Measurements from ENCODE around the gene FNIP2. TPM values are rescaled to one million over a fixed set of nuclear protein-coding genes. Genes with fewer than 3 reads are reported as not detected.
A peak's percentile ranks its signal among the peaks of the same experiment; 100 is the strongest.

The FNIP2 gene
- total and polyA plus RNA-seq, 9 donors, result 8.8 to 18.5 (median 13.3) TPM

- Histone ChIP-seq H3K4me3 (ENCODE audit: low read length) (no peak overlapping the region), H3K27me3 (ENCODE audit: control insufficient read depth, insufficient read depth, low read length) (no peaks in the 10 kb centered on the region), H3K9me3 (replicated peaks; ENCODE audit: control insufficient read depth, low read depth, low read length) (no peaks in the 10 kb centered on the region), H3K27ac (ENCODE audit: low read length) (no peak overlapping the region), H3K36me3 (ENCODE audit: control insufficient read depth, insufficient read depth, low read length) (no peaks in the 10 kb centered on the region), H3K4me1 (ENCODE audit: control insufficient read depth, insufficient read depth, low read length) (peaks cover 11% of the 10 kb centered on the region)
- no CpG with 5 or more reads among the region's 2 CpGs for WGBS (ENCODE audit: insufficient coverage)
- no peak for DNase-seq
These were observed 43.3 kb downstream of the FNIP2 start for GRCh38 chr4:158812133-158812532.

- Histone ChIP-seq H3K9me3 (replicated peaks; ENCODE audit: control insufficient read depth, low read depth, low read length) (no peaks in the 10 kb centered on the region), H3K4me3 (ENCODE audit: low read length) (no peak overlapping the region), H3K27me3 (ENCODE audit: control insufficient read depth, insufficient read depth, low read length) (no peaks in the 10 kb centered on the region), H3K27ac (ENCODE audit: low read length) (no peak overlapping the region), H3K4me1 (ENCODE audit: control insufficient read depth, insufficient read depth, low read length) (peaks cover 11% of the 10 kb centered on the region), H3K36me3 (ENCODE audit: control insufficient read depth, insufficient read depth, low read length) (no peaks in the 10 kb centered on the region)
- no peak for DNase-seq
These were observed 43.7 kb downstream of the FNIP2 start for GRCh38 chr4:158812543-158812942.

- H3K27me3 ChIP-seq (ENCODE audit: control insufficient read depth, insufficient read depth, low read length), result no peaks in the 10 kb centered on the region
- peaks cover 11% of the 10 kb centered on the region for H3K4me1 ChIP-seq (ENCODE audit: control insufficient read depth, insufficient read depth, low read length)
- H3K9me3 ChIP-seq (replicated peaks; ENCODE audit: control insufficient read depth, low read depth, low read length), result no peaks in the 10 kb centered on the region
- no peak overlapping the region for H3K4me3 ChIP-seq (ENCODE audit: low read length)
- H3K36me3 ChIP-seq (ENCODE audit: control insufficient read depth, insufficient read depth, low read length), result no peaks in the 10 kb centered on the region
- WGBS (ENCODE audit: insufficient coverage), result no CpG with 5 or more reads among the region's 3 CpGs
- H3K27ac ChIP-seq (ENCODE audit: low read length), result no peak overlapping the region
- no peak for DNase-seq
These were observed 44.3 kb downstream of the FNIP2 start for GRCh38 chr4:158813113-158813512.

GRCh38 chr4:158814207-158814606 lies 45.4 kb downstream of the FNIP2 start:
- DNase-seq, result no peak
- H3K4me1 ChIP-seq (ENCODE audit: control insufficient read depth, insufficient read depth, low read length), result peaks cover 11% of the 10 kb centered on the region
- H3K9me3 ChIP-seq (replicated peaks; ENCODE audit: control insufficient read depth, low read depth, low read length), result no peaks in the 10 kb centered on the region
- no peak overlapping the region for H3K4me3 ChIP-seq (ENCODE audit: low read length)
- H3K27me3 ChIP-seq (ENCODE audit: control insufficient read depth, insufficient read depth, low read length), result no peaks in the 10 kb centered on the region
- no peaks in the 10 kb centered on the region for H3K36me3 ChIP-seq (ENCODE audit: control insufficient read depth, insufficient read depth, low read length)
- no peak overlapping the region for H3K27ac ChIP-seq (ENCODE audit: low read length)
- WGBS (ENCODE audit: insufficient coverage), result no CpG with 5 or more reads among the region's 3 CpGs

GRCh38 chr4:158814636-158815330 lies 46.0 kb downstream of the FNIP2 start:
- no peaks in the 10 kb centered on the region for H3K9me3 ChIP-seq (replicated peaks; ENCODE audit: control insufficient read depth, low read depth, low read length)
- no peak overlapping the region for H3K4me3 ChIP-seq (ENCODE audit: low read length)
- WGBS (ENCODE audit: insufficient coverage), result no CpG with 5 or more reads among the region's 3 CpGs
- peaks cover 11% of the 10 kb centered on the region for H3K4me1 ChIP-seq (ENCODE audit: control insufficient read depth, insufficient read depth, low read length)
- H3K27ac ChIP-seq (ENCODE audit: low read length), result no peak overlapping the region
- no peaks in the 10 kb centered on the region for H3K36me3 ChIP-seq (ENCODE audit: control insufficient read depth, insufficient read depth, low read length)
- DNase-seq, result no peak
- H3K27me3 ChIP-seq (ENCODE audit: control insufficient read depth, insufficient read depth, low read length), result no peaks in the 10 kb centered on the region

GRCh38 chr4:158816955-158817354 lies 48.1 kb downstream of the FNIP2 start:
- no peak for DNase-seq
- Histone ChIP-seq H3K4me3 (ENCODE audit: low read length) (no peak overlapping the region), H3K27ac (ENCODE audit: low read length) (no peak overlapping the region), H3K9me3 (replicated peaks; ENCODE audit: control insufficient read depth, low read depth, low read length) (no peaks in the 10 kb centered on the region), H3K36me3 (ENCODE audit: control insufficient read depth, insufficient read depth, low read length) (no peaks in the 10 kb centered on the region), H3K4me1 (ENCODE audit: control insufficient read depth, insufficient read depth, low read length) (peaks cover 2% of the 10 kb centered on the region), H3K27me3 (ENCODE audit: control insufficient read depth, insufficient read depth, low read length) (no peaks in the 10 kb centered on the region)
- no CpG with 5 or more reads among the region's 1 CpG for WGBS (ENCODE audit: insufficient coverage)

- H3K36me3 ChIP-seq (ENCODE audit: control insufficient read depth, insufficient read depth, low read length), result no peaks in the 10 kb centered on the region
- DNase-seq, result peak; percentile 40
- H3K4me3 ChIP-seq (ENCODE audit: low read length), result no peak overlapping the region
- H3K27ac ChIP-seq (ENCODE audit: low read length), result no peak overlapping the region
- H3K27me3 ChIP-seq (ENCODE audit: control insufficient read depth, insufficient read depth, low read length), result no peaks in the 10 kb centered on the region
- no peaks in the 10 kb centered on the region for H3K4me1 ChIP-seq (ENCODE audit: control insufficient read depth, insufficient read depth, low read length)
- 98% methylated on average over 6 of the region's 10 CpGs for WGBS (ENCODE audit: insufficient coverage)
- H3K9me3 ChIP-seq (replicated peaks; ENCODE audit: control insufficient read depth, low read depth, low read length), result no peaks in the 10 kb centered on the region
These were observed 48.9 kb downstream of the FNIP2 start for GRCh38 chr4:158817562-158818296.

GRCh38 chr4:158818560-158819140 lies 49.8 kb downstream of the FNIP2 start:
- Histone ChIP-seq H3K9me3 (replicated peaks; ENCODE audit: control insufficient read depth, low read depth, low read length) (peaks cover 2% of the 10 kb centered on the region), H3K36me3 (ENCODE audit: control insufficient read depth, insufficient read depth, low read length) (no peaks in the 10 kb centered on the region), H3K4me3 (ENCODE audit: low read length) (no peak overlapping the region), H3K27ac (ENCODE audit: low read length) (no peak overlapping the region), H3K27me3 (ENCODE audit: control insufficient read depth, insufficient read depth, low read length) (no peaks in the 10 kb centered on the region), H3K4me1 (ENCODE audit: control insufficient read depth, insufficient read depth, low read length) (no peaks in the 10 kb centered on the region)
- no peak for DNase-seq
- 83% methylated on average over 1 of the region's 2 CpGs for WGBS (ENCODE audit: insufficient coverage)

GRCh38 chr4:158819942-158820786 lies 51.3 kb downstream of the FNIP2 start:
- peaks cover 7% of the 10 kb centered on the region for H3K4me1 ChIP-seq (ENCODE audit: control insufficient read depth, insufficient read depth, low read length)
- H3K9me3 ChIP-seq (replicated peaks; ENCODE audit: control insufficient read depth, low read depth, low read length), result peaks cover 2% of the 10 kb centered on the region
- H3K36me3 ChIP-seq (ENCODE audit: control insufficient read depth, insufficient read depth, low read length), result no peaks in the 10 kb centered on the region
- no peak overlapping the region for H3K4me3 ChIP-seq (ENCODE audit: low read length)
- 30% methylated on average over 2 of the region's 2 CpGs for WGBS (ENCODE audit: insufficient coverage)
- peak; percentile 35 for DNase-seq
- H3K27me3 ChIP-seq (ENCODE audit: control insufficient read depth, insufficient read depth, low read length), result no peaks in the 10 kb centered on the region
- no peak overlapping the region for H3K27ac ChIP-seq (ENCODE audit: low read length)
